Subcutaneous abdominal adipose tissue (tissue), 5 donors: Measurements from ENCODE around the gene FFAR1.

ENCODE experiments used
- H3K27ac ChIP-seq: one replicate; pipeline ENCODE4 v1.7.0; 2013; ENCODE audit warnings: low read depth, mild to moderate bottlenecking, inconsistent platforms, low read length, moderate library complexity
- H3K27me3 ChIP-seq, 5 donors: one replicate each; pipeline ENCODE4 v1.7.0; 2013; ENCODE audit warnings: low read length in 5 of 5, inconsistent platforms in 1 of 5; ENCODE audit not compliant: control insufficient read depth in 5 of 5, insufficient read depth in 4 of 5
- H3K36me3 ChIP-seq, 5 donors: one replicate each; pipeline ENCODE4 v1.7.0; 2013; ENCODE audit warnings: low read length in 5 of 5; ENCODE audit not compliant: control insufficient read depth in 5 of 5, insufficient read depth in 5 of 5
- H3K4me1 ChIP-seq, 5 donors: one replicate each; pipeline ENCODE4 v1.7.0; 2013; ENCODE audit warnings: low read length in 5 of 5, mild to moderate bottlenecking in 3 of 5, moderate library complexity in 1 of 5; ENCODE audit not compliant: control insufficient read depth in 5 of 5, insufficient read depth in 5 of 5
- H3K4me3 ChIP-seq, 5 donors: one replicate each; pipeline ENCODE4 v1.7.0; 2013; ENCODE audit warnings: low read length in 5 of 5, low read depth in 1 of 5
- H3K9ac ChIP-seq, 5 donors: one replicate each; pipeline ENCODE4 v1.7.0; 2013; ENCODE audit warnings: low read length in 5 of 5, mild to moderate bottlenecking in 4 of 5, moderate library complexity in 3 of 5
- H3K9me3 ChIP-seq, 5 donors: one replicate each; pipeline ENCODE4 v1.7.0; 2013; ENCODE audit warnings: low read length in 5 of 5; ENCODE audit not compliant: control insufficient read depth in 5 of 5
- donor health status: healthy.
- donor health status: healthy.
- donor health status: healthy.
- donor health status: healthy.
- donor health status: healthy.

FFAR1 gene

DNA sequence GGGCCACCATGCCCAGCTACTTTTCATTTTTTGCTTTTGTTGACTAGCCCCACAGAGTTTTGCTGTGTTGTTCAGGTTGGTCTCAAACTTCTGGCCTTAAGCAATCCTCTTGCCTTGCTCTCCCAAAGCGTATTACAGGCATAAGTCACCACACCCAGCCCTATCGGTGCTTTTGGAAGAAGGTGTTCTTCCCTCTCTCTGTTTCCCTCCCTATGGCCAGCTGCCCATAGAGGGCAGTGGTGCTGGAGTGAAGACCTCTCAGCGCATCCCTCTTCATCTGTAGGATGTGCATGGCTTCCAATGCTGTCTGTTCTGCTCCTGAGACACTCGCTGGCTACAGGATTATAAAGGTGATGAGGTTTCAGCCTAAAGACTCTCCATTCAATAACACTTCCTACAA, 20.1 kb upstream of the FFAR1 start:
- Histone ChIP-seq H3K9ac (no peak overlapping the region), H3K4me3 (no peak overlapping the region), H3K36me3 (no peaks in the 10 kb centered on the region), H3K4me1 (peaks cover 0 to 4% (median 0%) of the 10 kb centered on the region in 5 donors), H3K27me3 (peaks cover 3 to 12% (median 6%) of the 10 kb centered on the region in 5 donors), H3K27ac (no peak overlapping the region), H3K9me3 (no peaks in the 10 kb centered on the region)

DNA sequence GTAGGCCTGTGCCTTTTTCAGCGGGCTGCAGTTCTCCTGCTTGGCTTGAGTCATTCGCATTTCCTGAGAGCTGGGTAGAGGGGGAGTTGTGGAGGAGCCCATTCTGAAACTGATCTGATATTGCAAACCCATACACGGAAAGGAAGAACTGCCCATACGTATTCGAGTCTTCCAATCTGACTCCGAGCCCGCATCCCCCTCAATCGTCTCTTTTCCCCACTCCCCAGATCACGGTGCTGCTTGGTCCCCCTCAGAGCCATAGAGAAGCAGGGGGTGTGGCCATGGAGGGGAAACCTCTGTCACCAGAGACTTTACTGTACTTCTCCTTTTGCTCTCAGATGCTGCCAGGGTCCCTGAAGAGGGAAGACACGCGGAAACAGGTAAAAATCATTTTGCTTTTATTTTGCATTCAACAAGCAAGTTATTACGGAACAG, 18.8 kb upstream of the FFAR1 start, which contains the start of gene CD22:
Gene CD22 (plus strand): TSS at position 337 of the 435 bp plus-strand sequence. CDS start 2,854 bp downstream, outside the sequence.
- H3K36me3 ChIP-seq: no peaks in the 10 kb centered on the region
- no peak within 1 kb of the TSS for H3K9ac ChIP-seq
- H3K27ac ChIP-seq: no peak within 1 kb of the TSS
- peaks cover 0 to 4% (median 0%) of the 10 kb centered on the region in 5 donors for H3K4me1 ChIP-seq
- H3K4me3 ChIP-seq: no peak within 1 kb of the TSS
- H3K9me3 ChIP-seq: no peaks in the 10 kb centered on the region
- H3K27me3 ChIP-seq: peaks cover 3 to 21% (median 14%) of the 10 kb centered on the region in 5 donors

- Histone ChIP-seq H3K4me1 (peaks cover 0 to 4% (median 0%) of the 10 kb centered on the region in 5 donors), H3K36me3 (no peaks in the 10 kb centered on the region), H3K27ac (no peak overlapping the region), H3K9ac (no peak overlapping the region), H3K4me3 (no peak overlapping the region), H3K9me3 (no peaks in the 10 kb centered on the region), H3K27me3 (peaks cover 4 to 22% (median 15%) of the 10 kb centered on the region in 5 donors)
These were observed 18.4 kb upstream of the FFAR1 start for GRCh38 chr19:35329323-35329722.

GRCh38 chr19:35330475-35330874, 17.2 kb upstream of the FFAR1 start:
- Histone ChIP-seq H3K4me3 (no peak overlapping the region), H3K27ac (no peak overlapping the region), H3K9ac (no peak overlapping the region), H3K9me3 (no peaks in the 10 kb centered on the region), H3K36me3 (no peaks in the 10 kb centered on the region), H3K27me3 (peaks cover 5 to 22% (median 15%) of the 10 kb centered on the region in 5 donors), H3K4me1 (peaks cover 0 to 4% (median 0%) of the 10 kb centered on the region in 5 donors)

DNA sequence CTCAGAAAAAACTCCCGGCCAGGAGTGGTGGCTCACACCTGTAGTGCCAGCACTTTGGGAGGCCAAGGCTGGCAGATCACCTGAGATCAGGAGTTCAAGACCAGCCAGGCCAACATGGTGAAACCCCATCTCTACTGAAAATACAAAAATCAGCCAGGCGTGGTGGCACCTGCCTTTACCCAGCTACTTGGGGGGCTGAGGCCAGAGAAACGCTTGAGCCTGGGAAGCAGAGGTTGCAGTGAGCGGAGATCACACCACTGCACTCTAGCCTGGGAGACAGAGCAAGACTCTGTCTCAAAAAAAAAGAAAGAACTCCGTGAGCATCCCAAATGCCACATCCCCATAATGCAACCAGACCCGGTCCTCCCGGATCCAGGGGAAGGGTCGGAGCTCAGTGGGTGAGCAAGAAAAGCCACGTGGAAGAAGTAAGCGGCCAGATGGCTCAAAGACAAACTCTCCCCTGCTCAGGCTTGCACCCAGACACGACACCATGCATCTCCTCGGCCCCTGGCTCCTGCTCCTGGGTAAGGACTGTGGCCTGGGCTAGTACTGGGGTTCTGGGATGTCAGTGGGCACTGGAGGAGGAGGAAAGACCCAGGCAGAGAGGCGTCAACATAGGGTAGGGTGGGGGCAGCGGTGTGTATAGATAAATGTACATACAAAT, 16.0 kb upstream of the FFAR1 start:
- H3K9me3 ChIP-seq: no peaks in the 10 kb centered on the region
- no peak overlapping the region for H3K27ac ChIP-seq
- peaks cover 0 to 4% (median 0%) of the 10 kb centered on the region in 5 donors for H3K4me1 ChIP-seq
- no peak overlapping the region for H3K4me3 ChIP-seq
- peaks cover 5 to 22% (median 15%) of the 10 kb centered on the region in 5 donors for H3K27me3 ChIP-seq
- no peak overlapping the region for H3K9ac ChIP-seq
- H3K36me3 ChIP-seq: no peaks in the 10 kb centered on the region

DNA sequence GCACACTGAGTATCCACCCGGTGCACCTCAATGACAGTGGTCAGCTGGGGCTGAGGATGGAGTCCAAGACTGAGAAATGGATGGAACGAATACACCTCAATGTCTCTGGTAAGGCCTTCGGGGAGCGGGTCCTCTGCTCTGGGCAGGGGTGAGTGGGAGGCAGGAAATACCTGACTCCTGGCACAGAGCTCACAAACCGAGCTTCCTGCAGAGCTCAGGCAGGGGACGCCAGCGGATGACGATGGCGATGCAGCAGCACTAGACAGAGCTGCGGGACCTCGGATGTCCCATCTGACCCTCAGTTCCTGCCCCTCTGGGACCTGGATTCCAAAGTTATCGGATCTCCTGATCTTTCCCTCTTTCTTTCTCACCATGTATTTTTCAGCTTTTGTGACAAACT, 14.9 kb upstream of the FFAR1 start:
- H3K27ac ChIP-seq: no peak overlapping the region
- no peak overlapping the region for H3K4me3 ChIP-seq
- H3K4me1 ChIP-seq: peaks cover 0 to 4% (median 0%) of the 10 kb centered on the region in 5 donors
- H3K36me3 ChIP-seq: no peaks in the 10 kb centered on the region
- H3K9ac ChIP-seq: no peak overlapping the region
- H3K27me3 ChIP-seq: peaks cover 3 to 22% (median 15%) of the 10 kb centered on the region in 5 donors
- no peaks in the 10 kb centered on the region for H3K9me3 ChIP-seq

DNA sequence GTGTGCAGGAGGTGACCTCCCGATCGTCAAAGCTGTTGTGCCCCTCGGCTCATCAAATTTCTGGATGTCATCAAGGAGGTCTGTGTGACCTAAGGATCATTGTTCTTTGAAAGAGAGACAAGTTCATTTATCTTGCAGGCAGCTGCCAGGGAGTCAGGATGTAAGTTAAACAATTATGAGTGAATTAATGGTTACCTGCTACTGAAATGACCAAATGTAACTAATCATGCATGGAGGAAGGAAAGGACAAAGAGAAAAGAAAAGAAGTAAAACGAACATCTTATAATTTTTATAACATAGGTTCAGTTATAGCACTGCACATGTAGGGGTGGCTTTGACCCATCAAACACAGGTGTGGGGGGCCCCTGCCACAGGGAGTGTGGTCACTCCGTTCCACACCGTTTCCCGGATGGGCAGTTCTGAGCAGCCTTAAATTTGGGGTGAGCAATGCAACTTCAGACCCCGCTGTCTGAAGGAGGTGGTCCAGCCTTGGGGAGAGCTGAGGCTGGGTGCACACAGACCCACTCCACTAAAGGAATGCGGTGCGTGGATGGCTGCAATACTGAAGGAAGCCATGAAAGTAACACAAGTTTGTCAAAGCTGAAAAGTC, 13.5 kb upstream of the FFAR1 start:
- H3K36me3 ChIP-seq: no peaks in the 10 kb centered on the region
- H3K4me1 ChIP-seq: peaks cover 0 to 1% (median 0%) of the 10 kb centered on the region in 5 donors
- H3K27me3 ChIP-seq: peaks cover 3 to 20% (median 13%) of the 10 kb centered on the region in 5 donors
- no peak overlapping the region for H3K27ac ChIP-seq
- H3K9me3 ChIP-seq: no peaks in the 10 kb centered on the region
- no peak overlapping the region for H3K4me3 ChIP-seq
- no peak overlapping the region for H3K9ac ChIP-seq

GRCh38 chr19:35336166-35336955, 11.3 kb upstream of the FFAR1 start:
- Histone ChIP-seq H3K27me3 (peaks cover 3 to 18% (median 11%) of the 10 kb centered on the region in 5 donors), H3K9me3 (no peaks in the 10 kb centered on the region), H3K4me1 (peaks cover 0 to 1% (median 0%) of the 10 kb centered on the region in 5 donors), H3K9ac (no peak overlapping the region), H3K36me3 (no peaks in the 10 kb centered on the region), H3K4me3 (no peak overlapping the region), H3K27ac (no peak overlapping the region)

DNA sequence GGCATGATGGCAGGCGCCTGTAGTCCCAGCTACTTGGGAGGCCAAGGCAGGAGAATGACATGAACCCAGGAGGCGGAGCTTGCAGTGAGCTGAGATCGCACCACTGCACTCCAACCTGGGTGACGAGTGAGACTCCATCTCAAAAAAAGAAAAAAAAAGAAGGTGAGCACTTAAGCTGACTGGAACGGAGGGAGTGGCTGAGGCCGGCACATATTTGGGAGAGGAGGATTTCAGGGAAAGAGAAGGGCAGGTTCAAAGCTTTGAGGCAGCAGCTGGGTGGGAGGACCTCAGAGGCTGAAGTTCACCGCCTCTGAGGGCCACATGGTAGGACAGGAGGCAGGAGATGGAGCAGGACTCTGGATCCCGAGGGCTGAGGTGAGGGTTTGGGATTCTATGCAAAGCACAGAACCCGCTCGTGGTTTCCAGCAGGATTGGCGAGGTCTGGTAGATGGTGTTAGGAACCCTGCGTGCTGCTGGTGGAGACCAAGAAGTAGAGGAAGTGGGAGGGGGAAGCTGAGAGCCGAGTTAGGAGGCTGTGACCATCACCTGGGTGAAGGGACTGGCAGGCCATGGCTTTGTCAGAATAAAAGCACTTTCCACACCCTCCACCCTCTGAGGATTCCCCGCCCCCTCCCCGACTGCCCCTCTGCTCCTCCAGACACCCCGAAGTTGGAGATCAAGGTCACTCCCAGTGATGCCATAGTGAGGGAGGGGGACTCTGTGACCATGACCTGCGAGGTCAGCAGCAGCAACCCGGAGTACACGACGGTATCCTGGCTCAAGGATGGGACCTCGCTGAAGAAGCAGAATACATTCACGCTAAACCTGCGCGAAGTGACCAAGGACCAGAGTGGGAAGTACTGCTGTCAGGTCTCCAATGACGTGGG, 10.4 kb upstream of the FFAR1 start:
- no peak overlapping the region for H3K4me3 ChIP-seq
- H3K4me1 ChIP-seq: peaks cover 0 to 1% (median 0%) of the 10 kb centered on the region in 5 donors
- H3K9ac ChIP-seq: no peak overlapping the region
- no peaks in the 10 kb centered on the region for H3K9me3 ChIP-seq
- H3K36me3 ChIP-seq: no peaks in the 10 kb centered on the region
- H3K27ac ChIP-seq: no peak overlapping the region
- H3K27me3 ChIP-seq: peaks cover 0 to 14% (median 11%) of the 10 kb centered on the region in 5 donors
